ENCODE results near the gene GART.

DNA sequence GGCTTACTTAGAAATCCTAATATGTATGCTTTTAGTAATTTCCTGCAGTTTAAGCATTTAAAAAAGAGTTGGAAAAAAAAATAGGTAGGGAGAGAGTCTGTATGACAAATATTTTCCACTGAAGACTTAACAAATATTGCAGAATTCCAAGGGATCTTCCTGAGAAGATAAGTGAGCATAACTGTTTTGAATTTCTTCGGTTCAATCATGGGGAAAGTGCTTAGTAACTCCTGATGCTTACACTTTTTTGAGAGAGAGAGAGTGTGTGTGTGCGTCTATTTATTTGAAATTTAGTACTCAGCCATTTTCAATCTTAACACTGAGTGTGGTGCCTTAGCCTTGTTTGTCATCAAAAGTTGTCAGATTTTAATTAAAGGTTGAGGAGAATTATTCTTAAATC is 19.5 kb upstream of the GART start:
- TF ChIP-seq, protein P1, sequence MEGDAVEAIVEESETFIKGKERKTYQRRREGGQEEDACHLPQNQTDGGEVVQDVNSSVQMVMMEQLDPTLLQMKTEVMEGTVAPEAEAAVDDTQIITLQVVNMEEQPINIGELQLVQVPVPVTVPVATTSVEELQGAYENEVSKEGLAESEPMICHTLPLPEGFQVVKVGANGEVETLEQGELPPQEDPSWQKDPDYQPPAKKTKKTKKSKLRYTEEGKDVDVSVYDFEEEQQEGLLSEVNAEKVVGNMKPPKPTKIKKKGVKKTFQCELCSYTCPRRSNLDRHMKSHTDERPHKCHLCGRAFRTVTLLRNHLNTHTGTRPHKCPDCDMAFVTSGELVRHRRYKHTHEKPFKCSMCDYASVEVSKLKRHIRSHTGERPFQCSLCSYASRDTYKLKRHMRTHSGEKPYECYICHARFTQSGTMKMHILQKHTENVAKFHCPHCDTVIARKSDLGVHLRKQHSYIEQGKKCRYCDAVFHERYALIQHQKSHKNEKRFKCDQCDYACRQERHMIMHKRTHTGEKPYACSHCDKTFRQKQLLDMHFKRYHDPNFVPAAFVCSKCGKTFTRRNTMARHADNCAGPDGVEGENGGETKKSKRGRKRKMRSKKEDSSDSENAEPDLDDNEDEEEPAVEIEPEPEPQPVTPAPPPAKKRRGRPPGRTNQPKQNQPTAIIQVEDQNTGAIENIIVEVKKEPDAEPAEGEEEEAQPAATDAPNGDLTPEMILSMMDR (IDR thresholded peaks at IDR 0.05): no peak
- no peak for TF ChIP-seq POLR2AphosphoS5 (IDR thresholded peaks at IDR 0.05)

Data from suprapubic skin (tissue), 3 donors.